ENCODE measurements around the gene WIPF3. TPM values are rescaled to one million over a fixed set of nuclear protein-coding genes. Genes with fewer than 3 reads are reported as not detected.
"Not testable (repeated sequence)": the region's sequence is repeated elsewhere in the genome, so short reads cannot be mapped to it uniquely, and the experiment has no call there.

WIPF3 gene
- total RNA-seq, 6 experiments from 2014 or later: not detected

DNA sequence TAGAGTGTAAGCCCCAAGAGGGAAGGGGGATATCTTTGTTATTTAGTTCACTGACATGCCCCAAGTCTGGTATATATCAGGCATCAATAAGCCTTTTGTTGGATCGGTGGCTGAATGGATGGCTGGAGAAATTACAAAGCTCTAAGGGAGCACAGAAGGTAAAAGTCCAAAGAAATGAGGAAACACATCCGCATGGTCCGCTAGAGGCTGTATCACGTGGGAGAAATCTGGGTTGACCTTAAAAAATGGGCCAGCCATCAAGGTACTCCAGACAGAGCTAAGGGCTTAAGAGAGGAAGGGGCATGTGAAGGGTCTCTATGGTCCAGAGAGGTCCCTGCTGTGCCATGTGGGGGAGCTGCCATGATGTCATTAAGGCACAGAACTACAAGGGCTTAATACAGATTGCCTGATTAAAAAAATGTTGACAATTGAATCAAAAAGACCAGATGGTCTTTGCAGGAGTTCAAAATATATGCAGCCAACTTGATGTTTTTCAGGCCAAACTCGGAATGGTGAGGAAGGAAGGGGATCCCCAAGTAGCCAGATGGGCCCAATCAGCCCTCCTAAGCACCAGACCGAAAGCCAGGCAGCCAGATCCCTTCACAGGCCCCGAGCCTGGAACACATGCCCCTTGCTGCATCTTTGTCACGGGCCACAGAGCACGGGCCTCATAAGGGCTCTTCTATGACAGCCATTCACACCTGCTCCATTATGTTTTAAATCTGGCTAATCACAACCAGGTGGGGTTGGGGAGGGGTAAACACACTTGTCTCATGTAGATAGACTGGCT, 151.4 kb downstream of the WIPF3 start:
- peaks cover 9% of the 10 kb centered on the region for H3K4me1 Mint-ChIP-seq (ENCODE audit: low read depth)
- TF ChIP-seq, protein P1, sequence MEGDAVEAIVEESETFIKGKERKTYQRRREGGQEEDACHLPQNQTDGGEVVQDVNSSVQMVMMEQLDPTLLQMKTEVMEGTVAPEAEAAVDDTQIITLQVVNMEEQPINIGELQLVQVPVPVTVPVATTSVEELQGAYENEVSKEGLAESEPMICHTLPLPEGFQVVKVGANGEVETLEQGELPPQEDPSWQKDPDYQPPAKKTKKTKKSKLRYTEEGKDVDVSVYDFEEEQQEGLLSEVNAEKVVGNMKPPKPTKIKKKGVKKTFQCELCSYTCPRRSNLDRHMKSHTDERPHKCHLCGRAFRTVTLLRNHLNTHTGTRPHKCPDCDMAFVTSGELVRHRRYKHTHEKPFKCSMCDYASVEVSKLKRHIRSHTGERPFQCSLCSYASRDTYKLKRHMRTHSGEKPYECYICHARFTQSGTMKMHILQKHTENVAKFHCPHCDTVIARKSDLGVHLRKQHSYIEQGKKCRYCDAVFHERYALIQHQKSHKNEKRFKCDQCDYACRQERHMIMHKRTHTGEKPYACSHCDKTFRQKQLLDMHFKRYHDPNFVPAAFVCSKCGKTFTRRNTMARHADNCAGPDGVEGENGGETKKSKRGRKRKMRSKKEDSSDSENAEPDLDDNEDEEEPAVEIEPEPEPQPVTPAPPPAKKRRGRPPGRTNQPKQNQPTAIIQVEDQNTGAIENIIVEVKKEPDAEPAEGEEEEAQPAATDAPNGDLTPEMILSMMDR (IDR thresholded peaks at IDR 0.05): no peak
- no peaks in the 10 kb centered on the region; the same call in 1 of the 2 replicates for H3K27me3 Mint-ChIP-seq (ENCODE audit: insufficient read depth)
- H3K9me3 Mint-ChIP-seq: no peaks in the 10 kb centered on the region
- no peak for DNase-seq
- H3K4me3 Mint-ChIP-seq: no peak overlapping the region
- H3K36me3 Mint-ChIP-seq (ENCODE audit: low read depth): peaks cover 23% of the 10 kb centered on the region
- H3K27ac Mint-ChIP-seq: no peak overlapping the region

DNA sequence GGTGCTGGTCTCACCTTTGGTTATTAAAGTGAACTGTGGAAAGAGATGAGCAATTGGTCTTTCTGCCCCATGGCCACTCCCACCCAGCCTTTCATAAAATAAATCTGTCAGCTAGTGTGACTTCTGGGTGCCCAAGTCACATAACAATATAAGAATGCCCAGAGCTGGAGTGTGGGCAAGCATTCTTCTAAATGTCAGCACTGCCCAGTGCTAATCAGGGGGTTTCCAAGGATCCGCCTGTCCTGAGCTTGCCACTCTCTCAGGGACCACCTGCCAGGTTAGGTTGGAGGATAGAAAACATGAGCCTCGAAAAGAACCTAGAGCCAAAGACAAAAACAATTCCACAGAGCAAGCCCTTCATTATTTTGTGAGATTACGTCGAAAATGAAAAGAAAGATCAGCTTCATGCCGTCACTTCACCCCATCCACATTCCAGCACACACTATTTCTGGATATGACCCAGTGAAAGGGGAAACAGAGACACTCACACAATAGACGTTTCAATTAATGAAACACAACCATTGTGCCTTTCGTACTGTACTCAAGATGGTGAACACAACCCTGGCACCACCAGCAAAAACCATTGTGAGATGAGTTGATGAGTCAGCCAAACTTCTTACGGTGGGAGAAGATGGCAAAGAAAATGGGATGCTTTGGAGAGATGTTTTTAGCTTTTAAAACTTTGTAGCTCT, 152.5 kb downstream of the WIPF3 start:
- no peaks in the 10 kb centered on the region for H3K9me3 Mint-ChIP-seq
- peak overlapping the region; percentile 13; the same call in 1 of the 2 replicates for H3K27ac Mint-ChIP-seq
- TF ChIP-seq, protein P1 (IDR thresholded peaks at IDR 0.05): no peak
- DNase-seq: no peak
- H3K36me3 Mint-ChIP-seq (ENCODE audit: low read depth): peaks cover 17% of the 10 kb centered on the region
- H3K4me3 Mint-ChIP-seq: no peak overlapping the region
- H3K4me1 Mint-ChIP-seq (ENCODE audit: low read depth): peaks cover 9% of the 10 kb centered on the region
- no peaks in the 10 kb centered on the region; the same call in 1 of the 2 replicates for H3K27me3 Mint-ChIP-seq (ENCODE audit: insufficient read depth)

DNA sequence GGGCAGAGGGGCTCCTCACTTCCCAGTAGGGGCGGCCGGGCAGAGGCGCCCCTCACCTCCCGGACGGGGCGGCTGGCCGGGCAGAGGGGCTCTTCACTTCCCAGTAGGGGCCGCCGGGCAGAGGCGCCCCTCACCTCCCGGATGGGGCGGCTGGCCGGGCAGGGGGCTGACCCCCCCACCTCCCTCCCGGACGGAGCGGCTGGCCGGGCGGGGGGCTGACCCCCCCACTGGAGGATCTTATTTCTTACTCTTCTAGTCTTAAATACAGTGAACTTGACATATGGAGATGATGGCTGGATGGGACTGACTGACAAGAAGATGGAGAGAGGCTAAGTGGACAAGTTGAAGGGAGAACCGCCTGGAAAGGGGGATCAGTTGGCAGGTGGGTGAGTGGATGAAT, 155.3 kb downstream of the WIPF3 start:
- not testable (repeated sequence) for H3K9me3 Mint-ChIP-seq

DNA sequence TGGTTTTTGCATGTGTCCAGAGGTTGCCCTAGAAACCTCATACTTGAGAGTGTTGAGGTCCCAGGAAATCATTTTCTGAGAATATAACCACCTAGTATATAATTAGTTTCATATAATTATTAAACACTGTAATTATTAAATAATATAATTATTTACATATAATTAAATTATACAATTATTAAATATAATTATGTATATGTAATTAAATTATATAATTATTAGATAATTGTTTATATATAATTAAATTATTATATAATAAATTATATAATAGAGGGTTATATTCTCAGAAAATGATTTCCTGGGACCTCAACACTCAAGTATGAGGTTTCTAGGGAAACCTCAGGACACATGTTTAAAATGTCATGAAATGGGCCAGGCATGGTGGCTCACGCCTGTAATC, 155.7 kb downstream of the WIPF3 start:
- H3K27ac Mint-ChIP-seq: no peak overlapping the region
- no peaks in the 10 kb centered on the region for H3K9me3 Mint-ChIP-seq
- H3K27me3 Mint-ChIP-seq (ENCODE audit: insufficient read depth): no peaks in the 10 kb centered on the region; the same call in 1 of the 2 replicates
- no peak for DNase-seq
- TF ChIP-seq, protein P1 (IDR thresholded peaks at IDR 0.05): no peak
- peaks cover 23% of the 10 kb centered on the region for H3K36me3 Mint-ChIP-seq (ENCODE audit: low read depth)
- peaks cover 14% of the 10 kb centered on the region for H3K4me1 Mint-ChIP-seq (ENCODE audit: low read depth)
- no peak overlapping the region for H3K4me3 Mint-ChIP-seq

More for the DNA sequence above, 155.3 kb downstream of the WIPF3 start:
- H3K27ac Mint-ChIP-seq; H3K4me3 Mint-ChIP-seq; DNase-seq; H3K27me3 Mint-ChIP-seq (ENCODE audit: insufficient read depth): not testable (repeated sequence)
- peaks cover 17% of the 10 kb centered on the region for H3K4me1 Mint-ChIP-seq (ENCODE audit: low read depth)
- H3K36me3 Mint-ChIP-seq (ENCODE audit: low read depth): peaks cover 23% of the 10 kb centered on the region

DNA sequence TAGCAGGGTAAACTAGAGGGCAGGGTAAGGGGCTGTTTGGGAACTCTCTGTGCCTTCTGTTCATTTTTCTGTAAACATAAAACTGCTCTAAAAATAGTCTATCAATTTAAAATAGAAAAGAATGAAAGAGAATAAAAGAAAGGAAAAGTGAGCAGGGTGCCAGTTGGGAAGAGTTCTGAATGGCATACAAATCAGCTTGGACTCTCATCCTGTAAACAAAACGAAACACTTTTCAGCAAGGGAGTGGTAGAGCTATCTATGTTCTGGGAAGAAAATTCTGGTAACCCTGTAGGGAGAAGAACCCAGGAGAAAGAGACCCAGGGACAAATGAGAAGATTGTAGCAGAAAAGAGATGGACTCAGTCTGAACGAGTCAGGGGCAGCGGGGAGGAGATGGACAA, 158.7 kb downstream of the WIPF3 start:
- DNase-seq: no peak
- no peak overlapping the region for H3K27ac Mint-ChIP-seq
- peaks cover 23% of the 10 kb centered on the region for H3K36me3 Mint-ChIP-seq (ENCODE audit: low read depth)

More for the DNA sequence above, 158.7 kb downstream of the WIPF3 start:
- no peak overlapping the region for H3K4me3 Mint-ChIP-seq
- no peaks in the 10 kb centered on the region for H3K9me3 Mint-ChIP-seq
- TF ChIP-seq, protein P1 (IDR thresholded peaks at IDR 0.05): no peak
- H3K4me1 Mint-ChIP-seq (ENCODE audit: low read depth): peaks cover 29% of the 10 kb centered on the region
- peaks cover 2% of the 10 kb centered on the region; the same call in 1 of the 2 replicates for H3K27me3 Mint-ChIP-seq (ENCODE audit: insufficient read depth)

Other genes starting within 250 kb of the WIPF3 start
- gene PRR15, start 242.7 kb upstream of the WIPF3 start, total RNA-seq (2021; fragmentation: NEBNext Ultra II Directional; extraction: Animal tissue kit (Norgen Biotek cat#: 25700)): under 1 TPM in 3 of 6 experiments, not detected in 3; 0.10 to 0.64 (median 0.31) TPM
- gene SCRN1, start 183.3 kb downstream of the WIPF3 start, total RNA-seq (2021; fragmentation: NEBNext Ultra II Directional; extraction: Animal tissue kit (Norgen Biotek cat#: 25700)): 100 to 1,000 TPM; 137 to 168 (median 145) TPM
- gene FKBP14, start 220.2 kb downstream of the WIPF3 start, total RNA-seq (2021; fragmentation: NEBNext Ultra II Directional; extraction: Animal tissue kit (Norgen Biotek cat#: 25700)): 10 to 100 TPM; 60.0 to 73.0 (median 64.4) TPM
- gene PLEKHA8, start 221.9 kb downstream of the WIPF3 start, total RNA-seq (2021; fragmentation: NEBNext Ultra II Directional; extraction: Animal tissue kit (Norgen Biotek cat#: 25700)): 10 to 100 TPM in 2 of 6 experiments, 1 to 10 TPM in 4; 9.1 to 10.1 (median 9.6) TPM

Data from HFFc6 (cell line).